ENCODE measurements around the gene ZBTB11.
"Not testable (repeated sequence)": the region's sequence is repeated elsewhere in the genome, so short reads cannot be mapped to it uniquely, and the experiment has no call there.

The ZBTB11 gene

DNA sequence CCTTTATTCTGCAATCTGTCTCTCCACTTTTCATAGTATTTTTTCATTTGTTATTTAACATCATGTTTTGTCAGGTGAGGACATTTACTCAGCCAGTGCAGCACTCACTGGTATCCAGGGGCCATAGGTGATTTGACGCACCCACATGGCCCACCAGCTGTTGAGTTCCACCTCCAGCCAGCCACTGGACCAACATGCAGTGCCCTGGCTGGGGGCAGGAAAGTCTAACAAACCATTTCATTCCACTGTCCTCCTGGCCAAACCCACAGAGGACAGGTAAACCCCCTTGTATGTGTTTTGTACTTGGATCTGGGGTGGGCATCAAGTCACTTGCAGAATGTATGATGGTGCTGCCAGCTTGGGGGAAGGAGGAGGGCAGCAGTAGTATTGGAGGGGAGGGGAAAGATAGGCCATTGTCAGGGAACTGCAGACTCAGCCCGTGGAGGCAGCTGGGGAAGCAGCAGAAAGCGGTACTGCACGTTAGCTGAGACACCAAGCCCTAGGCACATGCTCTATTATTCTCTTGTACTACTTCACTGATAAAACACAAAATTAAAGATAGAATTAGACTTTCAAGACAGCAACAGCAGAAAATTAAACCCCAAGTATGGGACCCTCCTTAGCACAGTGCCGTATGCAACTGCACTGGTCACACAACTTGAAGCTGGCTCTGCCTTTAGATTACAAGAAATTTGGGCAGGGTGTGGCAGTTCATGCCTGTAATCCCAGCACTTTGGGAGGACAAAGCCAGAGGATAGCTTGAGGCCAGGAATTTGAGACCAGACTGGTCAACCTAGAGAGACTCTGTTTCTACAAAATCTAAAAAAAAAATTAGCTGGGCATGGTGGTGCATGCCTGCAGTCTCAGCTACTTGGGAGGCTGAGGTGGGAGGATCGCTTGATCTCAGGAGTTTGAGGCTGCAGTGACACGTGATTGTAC is 25.0 kb upstream of the ZBTB11 start:
- H3K4me3 ChIP-seq (ENCODE audit: control insufficient read depth, low read depth, low read length), result no peak overlapping the region
- TF ChIP-seq, protein P1, sequence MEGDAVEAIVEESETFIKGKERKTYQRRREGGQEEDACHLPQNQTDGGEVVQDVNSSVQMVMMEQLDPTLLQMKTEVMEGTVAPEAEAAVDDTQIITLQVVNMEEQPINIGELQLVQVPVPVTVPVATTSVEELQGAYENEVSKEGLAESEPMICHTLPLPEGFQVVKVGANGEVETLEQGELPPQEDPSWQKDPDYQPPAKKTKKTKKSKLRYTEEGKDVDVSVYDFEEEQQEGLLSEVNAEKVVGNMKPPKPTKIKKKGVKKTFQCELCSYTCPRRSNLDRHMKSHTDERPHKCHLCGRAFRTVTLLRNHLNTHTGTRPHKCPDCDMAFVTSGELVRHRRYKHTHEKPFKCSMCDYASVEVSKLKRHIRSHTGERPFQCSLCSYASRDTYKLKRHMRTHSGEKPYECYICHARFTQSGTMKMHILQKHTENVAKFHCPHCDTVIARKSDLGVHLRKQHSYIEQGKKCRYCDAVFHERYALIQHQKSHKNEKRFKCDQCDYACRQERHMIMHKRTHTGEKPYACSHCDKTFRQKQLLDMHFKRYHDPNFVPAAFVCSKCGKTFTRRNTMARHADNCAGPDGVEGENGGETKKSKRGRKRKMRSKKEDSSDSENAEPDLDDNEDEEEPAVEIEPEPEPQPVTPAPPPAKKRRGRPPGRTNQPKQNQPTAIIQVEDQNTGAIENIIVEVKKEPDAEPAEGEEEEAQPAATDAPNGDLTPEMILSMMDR (conservative IDR thresholded peaks at IDR 0.05; ENCODE audit: control insufficient read depth, insufficient read depth, low read depth, low read length), result no peak
- DNase-seq (ENCODE audit: low read depth), result no peak

DNA sequence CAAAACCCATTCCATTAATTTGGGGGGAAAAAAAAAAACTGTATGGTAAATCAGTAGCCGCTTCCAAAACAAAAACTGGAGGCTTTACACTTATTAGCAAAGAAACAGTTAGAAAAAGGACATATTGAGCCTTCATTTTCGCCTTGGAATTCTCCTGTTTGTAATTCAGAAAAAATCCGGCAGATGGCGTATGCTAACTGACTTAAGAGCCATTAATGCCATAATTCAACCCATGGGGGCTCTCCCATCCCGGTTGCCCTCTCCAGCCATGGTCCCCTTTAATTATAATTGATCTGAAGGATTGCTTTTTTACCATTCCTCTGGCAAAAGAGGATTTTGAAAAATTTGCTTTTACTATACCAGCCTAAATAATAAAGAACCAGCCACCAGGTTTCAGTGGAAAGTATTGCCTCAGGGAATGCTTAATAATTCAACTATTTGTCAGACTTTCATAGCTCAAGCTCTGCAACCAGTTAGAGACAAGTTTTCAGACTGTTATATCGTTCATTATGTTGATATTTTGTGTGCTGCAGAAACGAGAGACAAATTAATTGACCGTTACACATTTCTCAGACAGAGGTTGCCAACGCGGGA is 18.9 kb upstream of the ZBTB11 start:
- TF ChIP-seq, protein P1 (conservative IDR thresholded peaks at IDR 0.05; ENCODE audit: control insufficient read depth, insufficient read depth, low read depth, low read length), result peak; percentile 39
- DNase-seq (ENCODE audit: low read depth), result peak; percentile 52

DNA sequence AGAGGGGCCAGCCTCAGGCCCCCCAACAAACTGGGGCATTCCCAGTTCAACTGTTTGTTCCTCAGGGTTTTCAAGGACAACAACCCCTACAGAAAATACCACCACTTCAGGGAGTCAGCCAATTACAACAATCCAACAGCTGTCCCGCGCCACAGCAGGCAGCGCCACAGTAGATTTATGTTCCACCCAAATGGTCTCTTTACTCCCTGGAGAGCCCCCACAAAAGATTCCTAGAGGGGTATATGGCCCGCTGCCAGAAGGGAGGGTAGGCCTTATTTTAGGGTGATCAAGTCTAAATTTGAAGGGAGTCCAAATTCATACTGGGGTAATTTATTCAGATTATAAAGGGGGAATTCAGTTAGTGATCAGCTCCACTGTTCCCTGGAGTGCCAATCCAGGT is 17.9 kb upstream of the ZBTB11 start:
- DNase-seq (ENCODE audit: low read depth); H3K4me3 ChIP-seq (ENCODE audit: control insufficient read depth, low read depth, low read length): not testable (repeated sequence)

More for the DNA sequence above, 18.9 kb upstream of the ZBTB11 start:
- H3K4me3 ChIP-seq (ENCODE audit: control insufficient read depth, low read depth, low read length), result no peak overlapping the region

DNA sequence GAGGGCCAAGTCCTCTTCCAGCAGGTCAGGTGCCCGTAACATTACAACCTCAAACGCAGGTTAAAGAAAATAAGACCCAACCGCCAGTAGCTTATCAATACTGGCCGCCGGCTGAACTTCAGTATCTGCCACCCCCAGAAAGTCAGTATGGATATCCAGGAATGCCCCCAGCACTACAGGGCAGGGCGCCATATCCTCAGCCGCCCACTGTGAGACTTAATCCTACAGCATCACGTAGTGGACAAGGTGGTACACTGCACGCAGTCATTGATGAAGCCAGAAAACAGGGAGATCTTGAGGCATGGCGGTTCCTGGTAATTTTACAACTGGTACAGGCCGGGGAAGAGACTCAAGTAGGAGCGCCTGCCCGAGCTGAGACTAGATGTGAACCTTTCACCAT is 16.6 kb upstream of the ZBTB11 start:
- peak; percentile 51 for DNase-seq (ENCODE audit: low read depth)

DNA sequence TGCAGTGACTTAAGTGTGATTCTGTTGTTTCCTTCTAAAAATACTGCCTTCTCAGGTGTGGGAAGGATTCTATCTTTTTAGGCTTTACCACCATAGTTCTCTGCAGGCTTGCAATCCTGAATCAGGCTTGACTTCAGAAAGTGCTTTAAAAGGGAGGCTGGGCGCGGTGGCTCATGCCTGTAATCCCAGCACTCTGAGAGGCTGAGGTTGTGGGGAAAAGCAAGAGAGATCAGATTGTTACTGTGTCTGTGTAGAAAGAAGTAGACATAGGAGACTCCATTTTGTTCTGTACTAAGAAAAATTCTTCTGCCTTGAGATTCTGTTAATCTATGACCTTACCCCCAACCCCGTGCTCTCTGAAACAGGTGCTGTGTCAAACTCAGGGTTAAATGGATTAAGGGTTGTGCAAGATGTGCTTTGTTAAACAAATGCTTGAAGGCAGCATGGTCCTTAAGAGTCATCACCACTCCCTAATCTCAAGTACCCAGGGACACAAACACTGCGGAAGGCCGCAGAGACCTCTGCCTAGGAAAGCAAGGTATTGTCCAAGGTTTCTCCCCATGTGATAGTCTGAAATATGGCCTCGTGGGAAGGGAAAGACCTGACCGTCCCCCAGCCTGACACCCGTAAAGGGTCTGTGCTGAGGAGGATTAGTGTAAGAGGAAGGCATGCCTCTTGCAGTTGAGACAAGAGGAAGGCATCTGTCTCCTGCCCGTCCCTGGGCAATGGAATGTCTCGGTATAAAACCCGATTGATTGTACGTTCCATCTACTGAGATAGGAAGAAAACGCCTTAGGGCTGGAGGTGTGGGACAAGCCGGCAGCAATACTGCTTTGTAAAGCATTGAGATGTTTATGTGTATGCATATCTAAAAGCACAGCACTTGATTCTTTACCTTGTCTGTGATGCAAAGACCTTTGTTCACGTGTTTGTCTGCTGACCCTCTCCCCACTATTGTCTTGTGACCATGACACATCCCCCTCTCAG is 15.0 kb upstream of the ZBTB11 start:
- not testable (repeated sequence) for DNase-seq (ENCODE audit: low read depth)

More for the DNA sequence above, 16.6 kb upstream of the ZBTB11 start:
- TF ChIP-seq, protein P1 (conservative IDR thresholded peaks at IDR 0.05; ENCODE audit: control insufficient read depth, insufficient read depth, low read depth, low read length), result peak; percentile 37
- H3K4me3 ChIP-seq (ENCODE audit: control insufficient read depth, low read depth, low read length), result not testable (repeated sequence)

DNA sequence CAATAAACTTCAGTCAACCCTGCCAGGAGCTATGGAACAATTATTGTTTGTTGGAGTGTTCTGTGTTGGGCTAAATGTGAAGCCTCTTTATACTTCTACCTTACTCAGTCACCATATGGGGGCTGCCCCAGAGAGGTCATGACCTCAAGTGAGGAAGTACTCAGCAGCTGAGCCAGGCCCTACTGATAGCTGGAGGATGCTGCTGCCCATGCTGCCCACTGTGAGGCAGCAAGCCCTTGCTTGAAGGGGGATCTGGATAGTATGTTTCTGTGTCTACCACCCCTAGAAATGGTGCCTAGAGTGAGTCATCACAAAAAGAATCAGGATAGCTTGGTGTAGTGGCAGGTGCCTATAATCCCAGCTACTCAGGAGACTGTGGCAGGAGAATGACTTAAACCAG is 14.0 kb upstream of the ZBTB11 start:
- no peak overlapping the region for H3K4me3 ChIP-seq (ENCODE audit: control insufficient read depth, low read depth, low read length)
- TF ChIP-seq, protein P1 (conservative IDR thresholded peaks at IDR 0.05; ENCODE audit: control insufficient read depth, insufficient read depth, low read depth, low read length), result no peak
- no peak for DNase-seq (ENCODE audit: low read depth)

More for the DNA sequence above, 15.0 kb upstream of the ZBTB11 start:
- H3K4me3 ChIP-seq (ENCODE audit: control insufficient read depth, low read depth, low read length), result not testable (repeated sequence)

DNA sequence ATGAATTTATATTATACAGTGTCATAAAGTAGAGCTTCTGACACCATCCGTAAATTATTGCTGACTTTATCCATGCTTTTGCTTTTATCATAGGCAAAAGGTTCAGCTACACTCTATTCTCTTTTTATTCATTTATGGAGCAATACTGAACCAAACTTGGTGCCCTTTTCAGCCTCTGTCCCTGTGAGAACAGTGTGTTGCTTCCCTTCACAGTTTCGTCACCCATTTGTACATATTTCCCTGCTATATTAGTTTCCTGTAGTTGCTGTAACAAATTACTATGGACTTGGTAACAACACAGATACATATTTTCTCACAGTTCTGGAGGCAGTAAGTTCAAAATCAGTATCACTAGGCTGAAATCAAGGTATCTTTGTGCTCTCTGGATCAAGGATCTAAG is 12.4 kb upstream of the ZBTB11 start:
- H3K4me3 ChIP-seq (ENCODE audit: control insufficient read depth, low read depth, low read length), result no peak overlapping the region
- TF ChIP-seq, protein P1 (conservative IDR thresholded peaks at IDR 0.05; ENCODE audit: control insufficient read depth, insufficient read depth, low read depth, low read length), result no peak
- no peak for DNase-seq (ENCODE audit: low read depth)
